ENCODE data around the gene AAK1.
"Not testable (repeated sequence)": the region's sequence is repeated elsewhere in the genome, so short reads cannot be mapped to it uniquely, and the experiment has no call there.

Gene AAK1

GRCh38 chr2:69474688-69475087, 168.9 kb downstream of the AAK1 start:
- no peak for DNase-seq

DNA sequence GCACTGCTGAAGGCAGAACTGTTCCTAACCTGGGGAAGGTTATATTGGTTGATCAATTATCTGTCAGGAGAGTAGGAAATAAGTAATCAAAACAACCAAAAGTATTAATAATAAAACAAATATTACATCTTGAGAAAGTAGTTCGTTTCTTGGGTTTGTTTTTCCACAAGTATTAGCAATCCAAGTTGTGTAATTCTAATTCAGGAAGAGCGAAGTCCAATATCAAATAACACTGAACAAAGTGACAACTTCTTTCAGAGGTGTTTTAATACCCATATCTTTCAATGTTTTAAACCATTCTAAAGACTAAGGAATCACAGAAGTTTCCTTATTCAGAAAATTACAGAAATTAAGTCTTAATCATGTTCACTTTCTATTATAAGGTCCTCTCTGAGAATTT, 171.7 kb downstream of the AAK1 start:
- no peak for DNase-seq

- DNase-seq, result no peak
Measured at GRCh38 chr2:69470911-69471310, 172.6 kb downstream of the AAK1 start.

DNA sequence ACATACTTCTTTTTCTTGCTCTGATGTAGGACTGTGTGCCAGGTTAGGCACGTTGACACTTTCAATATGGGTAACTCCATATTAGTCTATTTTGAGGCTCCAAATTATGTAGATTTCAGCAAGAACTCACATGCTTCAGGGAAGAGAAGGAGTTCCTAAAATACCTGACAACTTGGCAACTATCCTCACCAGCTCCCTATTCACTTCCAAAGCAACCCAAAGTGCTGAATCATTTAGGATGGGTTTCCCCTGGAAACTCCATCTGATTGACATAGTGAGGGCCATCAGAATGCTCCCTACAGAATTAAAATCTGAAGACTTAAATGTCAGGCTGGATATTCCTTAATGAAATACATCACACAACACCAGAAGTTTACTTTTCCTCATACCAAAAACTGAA, 173.8 kb downstream of the AAK1 start:
- DNase-seq, result no peak

GRCh38 chr2:69469375-69469774, 174.2 kb downstream of the AAK1 start:
- no peak for DNase-seq

DNA sequence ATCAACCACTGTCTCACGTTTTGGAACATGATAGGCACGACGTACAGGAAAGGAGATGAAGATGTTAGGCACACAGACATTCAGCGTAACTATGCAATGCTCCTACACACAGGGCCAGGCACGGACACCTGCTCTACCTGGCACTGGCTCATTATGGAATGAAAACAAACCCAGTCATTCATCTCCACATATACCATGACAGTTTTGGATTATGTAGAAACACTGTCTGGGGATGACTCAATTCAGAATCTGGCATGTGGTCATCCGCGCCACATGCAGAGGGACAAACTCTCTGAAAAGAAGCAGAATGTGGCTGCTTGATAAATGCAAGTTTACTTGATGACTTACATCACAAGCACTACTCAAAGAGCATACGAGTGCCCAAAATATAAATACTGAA, 176.8 kb downstream of the AAK1 start:
- no peak for DNase-seq

GRCh38 chr2:69465513-69466456, 177.8 kb downstream of the AAK1 start:
- no peak for DNase-seq

GRCh38 chr2:69464575-69464974, 179.0 kb downstream of the AAK1 start:
- DNase-seq, result no peak

GRCh38 chr2:69462780-69463179, 180.8 kb downstream of the AAK1 start:
- no peak for DNase-seq

GRCh38 chr2:69461404-69461803, 182.1 kb downstream of the AAK1 start:
- no peak for DNase-seq

DNA sequence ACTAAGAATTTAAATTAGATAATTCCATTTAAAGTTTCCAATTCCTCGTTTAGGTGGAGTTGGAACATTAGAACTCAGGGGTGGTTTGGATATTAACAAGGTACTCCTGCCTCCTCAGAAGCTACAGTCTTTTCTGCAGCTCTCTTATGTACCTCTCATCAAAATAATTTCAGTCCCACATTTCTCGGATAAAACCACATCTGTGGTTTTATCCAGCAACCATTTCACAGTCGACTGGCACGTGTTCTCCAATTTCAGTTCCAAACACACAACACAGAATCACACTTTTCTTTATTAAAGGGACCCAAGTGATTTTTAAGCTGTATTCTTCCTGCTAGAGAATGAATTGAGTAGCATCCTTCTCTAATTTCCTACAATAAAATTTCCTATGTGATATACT, 183.6 kb downstream of the AAK1 start:
- no peak for DNase-seq

GRCh38 chr2:69456950-69457445, 186.5 kb downstream of the AAK1 start:
- DNase-seq, result no peak

GRCh38 chr2:69456154-69456553, 187.4 kb downstream of the AAK1 start:
- no peak for DNase-seq

- no peak for DNase-seq
Measured at GRCh38 chr2:69454976-69455375, 188.6 kb downstream of the AAK1 start.

DNA sequence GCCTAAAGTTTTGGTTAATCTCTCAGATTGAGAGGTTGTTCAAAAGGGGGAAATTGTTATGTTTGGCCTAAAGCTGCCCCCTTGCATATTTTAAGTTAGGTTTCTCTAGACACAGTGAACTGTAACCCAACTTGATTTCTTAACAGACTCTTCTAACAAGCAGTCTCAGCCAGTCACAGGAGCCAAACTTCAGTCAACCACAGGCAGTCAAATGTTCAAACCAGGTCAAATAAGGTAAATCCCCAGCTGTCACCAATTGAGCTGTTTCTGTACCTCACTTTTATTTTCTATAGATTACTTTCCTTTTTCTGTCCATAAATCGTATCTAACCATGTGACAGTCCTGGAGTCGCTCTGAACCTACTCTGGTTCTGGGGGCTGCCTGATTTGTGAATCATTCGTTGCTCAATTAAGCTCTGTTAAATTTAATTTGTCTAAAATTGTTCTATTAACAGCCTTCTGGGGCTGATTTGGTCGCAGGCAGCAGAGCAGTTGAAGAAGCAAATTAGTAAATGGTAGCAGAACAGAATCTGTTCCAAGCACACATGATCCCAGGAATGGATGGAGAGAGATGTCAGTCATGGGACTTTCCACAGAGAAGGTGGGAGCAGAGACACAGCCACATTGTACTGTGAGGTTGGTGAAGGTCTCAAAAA, 189.9 kb downstream of the AAK1 start:
- no peak for DNase-seq

DNA sequence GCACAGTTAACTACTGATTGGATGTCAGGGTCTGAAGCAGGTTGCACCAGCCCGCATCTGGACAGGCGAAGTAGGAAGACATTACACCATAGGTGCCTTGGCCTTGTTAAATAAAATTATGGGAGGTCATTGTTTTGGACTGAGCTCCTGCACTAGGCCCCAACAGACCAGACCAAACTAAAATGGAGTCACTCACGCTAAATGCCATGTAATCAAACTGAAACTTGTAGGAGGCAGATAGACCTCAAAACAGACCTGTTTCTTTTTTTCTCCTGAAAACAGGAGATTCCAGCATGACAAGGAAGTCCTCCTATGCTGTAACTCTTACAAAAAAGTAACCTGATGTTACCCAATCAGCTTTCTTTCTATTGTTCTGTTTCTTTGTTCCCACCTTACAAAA, 190.9 kb downstream of the AAK1 start:
- no peak for DNase-seq

- DNase-seq, result no peak
Measured at GRCh38 chr2:69450735-69451416, 192.7 kb downstream of the AAK1 start.

DNA sequence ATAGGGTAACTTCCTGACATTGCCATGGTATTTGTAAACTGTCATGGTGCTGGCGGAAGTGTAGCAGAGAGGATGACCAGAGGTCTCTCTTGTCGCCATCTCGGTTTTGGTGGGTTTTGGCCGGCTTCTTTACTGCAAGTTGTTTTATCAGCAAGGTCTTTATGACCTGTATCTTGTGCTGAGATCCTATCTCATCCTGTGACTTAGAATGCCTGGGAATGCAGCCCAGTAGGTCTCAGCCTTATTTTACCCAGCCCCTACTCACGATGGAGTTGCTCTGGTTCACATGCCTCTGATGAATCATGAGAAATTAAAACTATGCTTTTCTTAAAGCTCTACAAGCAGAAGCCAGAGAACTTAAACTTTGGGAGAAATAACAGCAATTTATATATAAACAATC, 193.6 kb downstream of the AAK1 start:
- DNase-seq, result no peak

DNA sequence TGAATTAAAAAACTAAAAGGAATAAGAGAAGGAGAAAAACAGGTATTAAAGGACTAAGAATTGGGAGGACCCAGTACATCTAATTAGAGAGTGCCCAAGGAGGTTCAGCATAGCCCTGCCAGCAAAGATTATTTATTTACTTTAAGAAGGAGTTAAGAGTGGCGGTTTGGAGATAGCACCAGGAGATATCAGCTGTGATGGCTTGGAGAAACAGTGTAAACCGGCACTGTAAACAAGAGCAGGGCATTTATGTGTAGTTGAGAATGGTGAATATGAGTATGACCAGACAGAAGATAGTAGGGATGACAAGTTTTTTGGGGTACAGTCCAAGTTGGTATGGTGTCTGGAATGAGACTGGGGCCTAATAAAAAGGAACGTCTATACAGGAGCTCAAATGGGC, 199.9 kb downstream of the AAK1 start:
- not testable (repeated sequence) for DNase-seq

DNA sequence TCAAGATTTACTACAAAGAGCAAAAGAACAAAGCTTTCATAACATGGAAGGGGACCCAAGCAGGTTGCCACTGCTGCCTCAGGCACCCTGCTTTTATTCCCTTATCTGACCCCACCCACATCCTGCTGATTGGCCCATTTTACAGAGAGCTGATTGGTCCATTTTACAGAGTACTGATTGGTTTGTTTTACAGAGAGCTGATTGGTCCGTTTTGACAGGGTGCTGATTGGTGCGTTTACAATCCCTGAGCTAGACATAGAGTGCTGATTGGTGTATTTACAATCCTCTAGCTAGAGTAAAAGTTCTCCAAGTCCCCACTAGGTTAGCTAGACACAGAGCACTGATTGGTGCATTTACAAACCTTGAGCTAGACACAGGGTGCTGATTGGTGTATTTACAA, 204.0 kb downstream of the AAK1 start:
- not testable (repeated sequence) for DNase-seq

DNA sequence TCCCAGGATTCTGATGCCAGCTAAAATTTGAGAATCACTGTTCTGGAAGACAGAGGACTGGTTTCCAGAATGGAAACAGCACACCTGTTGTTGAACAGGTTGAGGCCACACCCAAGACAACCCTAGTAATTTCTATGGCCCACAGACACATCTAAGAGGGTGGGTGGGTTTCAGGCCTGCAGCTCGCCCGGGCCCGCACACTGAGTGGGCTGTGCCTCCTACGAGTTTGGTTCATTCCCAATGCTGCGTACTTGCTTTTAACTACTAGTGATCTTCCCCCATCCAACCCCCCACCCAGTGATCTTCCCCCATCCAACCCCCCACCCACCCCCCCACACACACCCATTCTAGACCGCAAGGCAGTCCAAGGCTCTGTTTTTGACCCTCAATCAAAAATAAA, 205.0 kb downstream of the AAK1 start:
- DNase-seq, result no peak

DNA sequence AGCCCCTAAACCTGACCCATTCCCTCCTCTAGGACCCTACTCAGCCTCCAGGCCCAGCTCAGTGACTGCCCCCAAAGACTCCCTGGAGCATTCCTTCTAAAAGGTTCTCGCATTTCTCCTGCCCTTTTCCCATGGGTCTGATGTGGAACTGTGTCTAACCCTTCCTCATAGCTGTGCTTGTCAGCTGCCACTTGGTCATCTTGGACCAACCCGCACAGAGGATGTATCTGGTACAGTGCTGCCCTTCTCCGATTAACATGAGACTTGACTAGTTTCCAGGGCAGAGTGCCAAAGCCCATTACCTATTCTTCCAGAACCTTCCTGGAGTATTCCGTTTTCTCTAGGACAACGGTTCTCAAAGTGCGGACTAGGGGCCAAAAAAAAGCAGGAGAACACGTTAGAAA, 205.8 kb downstream of the AAK1 start:
- DNase-seq, result no peak

- peak; percentile 57 to 74 (median 69) for DNase-seq
Measured at GRCh38 chr2:69436938-69437750, 206.4 kb downstream of the AAK1 start, which contains the start of gene NFU1. NFU1 (minus strand) TSS chr2:69437435; CDS start chr2:69437422, 13 bp downstream.

Measured in activated naive CD4-positive, alpha-beta T cell (primary cell).